Esophagus muscularis mucosa (tissue), 4 donors: Measurements from ENCODE around the gene SEC16A. TPM values are rescaled to one million over a fixed set of nuclear protein-coding genes. Genes with fewer than 3 reads are reported as not detected.
A peak's percentile ranks its signal among the peaks of the same experiment; 100 is the strongest.

Source experiments
- DNase-seq: peaks from one replicate; pipeline ENCODE4 v3.0.0-alpha.2; 2017; ENCODE audit errors: extremely low spot score
- H3K27ac ChIP-seq, 4 donors: fragments of 200-600 bp; sonication (generic); replicated peaks in 1 of 4; 1 replicate in 3 of 4; 2 replicates in 1 of 4; pipeline ENCODE4 v1.5.1; 2016 to 2019; ENCODE audit warnings: mild to moderate bottlenecking in 1 of 4
- H3K27me3 ChIP-seq, 4 donors: fragments of 200-600 bp; sonication (generic); one replicate each; pipeline versions ENCODE4 v1.5.1 to v1.6.0; 2016 to 2019
- H3K36me3 ChIP-seq, 4 donors: fragments of 200-600 bp; sonication (generic); one replicate each; pipeline ENCODE4 v1.5.1; 2016 to 2019
- H3K4me1 ChIP-seq, 4 donors: fragments of 200-600 bp; sonication (generic); one replicate each; pipeline ENCODE4 v1.5.1; 2016 to 2019
- H3K4me3 ChIP-seq, 4 donors: fragments of 200-600 bp; sonication (generic); 1 replicate in 2 of 4; 2 replicates in 2 of 4; pipeline ENCODE4 v1.5.1; 2016 to 2019; ENCODE audit warnings: mild to moderate bottlenecking in 4 of 4, moderate library complexity in 1 of 4
- H3K9me3 ChIP-seq, 4 donors: fragments of 200-600 bp; sonication (generic); 1 replicate in 3 of 4; 2 replicates in 1 of 4; pipeline ENCODE4 v1.5.1; 2016 to 2019
- CTCF ChIP-seq, 3 experiments: fragments of 200-600 bp in 2 of 3; fragments of 450-650 bp in 1 of 3; sonication (generic) in 2 of 3; IDR thresholded peaks; one replicate each; pipeline ENCODE4 v1.5.1; 2017 to 2019; ENCODE audit warnings: antibody characterized with exemption in 3 of 3, mild to moderate bottlenecking in 2 of 3, moderate library complexity in 1 of 3
- EP300 ChIP-seq: sonication (generic); formaldehyde crosslinking; IDR thresholded peaks from one replicate; pipeline ENCODE4 v1.6.1; 2017; ENCODE audit warnings: antibody characterized with exemption
- POLR2A ChIP-seq: fragments of 450-650 bp; IDR thresholded peaks from one replicate; pipeline ENCODE4 v1.6.1; 2017; ENCODE audit warnings: antibody characterized with exemption, moderate library complexity, mild to moderate bottlenecking, low read depth
- POLR2AphosphoS5 ChIP-seq, 2 donors: sonication (generic); formaldehyde crosslinking; IDR thresholded peaks; one replicate each; pipeline ENCODE4 v1.6.1; 2017; ENCODE audit warnings: antibody characterized with exemption in 2 of 2
- WGBS: methylation state at CpG from one replicate; pipeline ENCODE4 v1.1.5; 2018; 5-methylcytosine and 5-hydroxymethylcytosine counted together
- intact Hi-C: fragments of 100-400 bp; cut with DNase I; formaldehyde crosslinking; loops from one replicate; pipeline ENCODE4 v1.15.1; 2023
- total RNA-seq, 4 donors: library from RNA; depleted of rRNA; stranded (reverse); fragments of >200 nt; gene quantifications; one replicate each; pipeline versions ENCODE4 v1.1.0 to v1.2.1, GENCODE V29; 2016

SEC16A gene
- total RNA-seq, 4 donors from 2014 or later, result 43.2 to 62.3 (median 51.3) TPM

GRCh38 chr9:136522314-136523237, 39.7 kb upstream of the SEC16A start:
- H3K27me3 ChIP-seq, result no peaks in the 10 kb centered on the region
- no peak for DNase-seq
- intact Hi-C loops, result no loop called here
- TF ChIP-seq POLR2AphosphoS5 (IDR thresholded peaks at IDR 0.05) (no peak), POLR2A (no peak), CTCF (IDR thresholded peaks at IDR 0.05) (no peak), EP300 (no peak)
- no peaks in the 10 kb centered on the region for H3K9me3 ChIP-seq
- H3K36me3 ChIP-seq, result peaks cover 16 to 64% (median 61%) of the 10 kb centered on the region in 4 donors
- no peak overlapping the region for H3K4me3 ChIP-seq
- peaks cover 41 to 71% (median 62%) of the 10 kb centered on the region in 4 donors for H3K4me1 ChIP-seq
- WGBS, result 85% methylated on average over 49 of the region's 59 CpGs
- peak overlapping the region in 1 of 4 donors; percentile 4 for H3K27ac ChIP-seq

GRCh38 chr9:136521537-136521936, 38.7 kb upstream of the SEC16A start:
- peaks cover 31 to 65% (median 59%) of the 10 kb centered on the region in 4 donors for H3K4me1 ChIP-seq
- H3K36me3 ChIP-seq, result peaks cover 24 to 75% (median 72%) of the 10 kb centered on the region in 4 donors
- H3K4me3 ChIP-seq, result no peak overlapping the region
- peak overlapping the region in 2 of 4 donors; percentile 10 to 36 for H3K27ac ChIP-seq
- no peaks in the 10 kb centered on the region for H3K27me3 ChIP-seq
- H3K9me3 ChIP-seq, result no peaks in the 10 kb centered on the region
- DNase-seq, result no peak
- 54% methylated on average over 4 of the region's 10 CpGs for WGBS
- no peak for TF ChIP-seq CTCF (IDR thresholded peaks at IDR 0.05)
- TF ChIP-seq EP300, result no peak
- no peak for TF ChIP-seq POLR2A
- no peak for TF ChIP-seq POLR2AphosphoS5 (IDR thresholded peaks at IDR 0.05)
- intact Hi-C loops, result no loop called here

GRCh38 chr9:136520053-136520540, 37.3 kb upstream of the SEC16A start:
- Histone ChIP-seq H3K36me3 (peaks cover 32 to 89% (median 85%) of the 10 kb centered on the region in 4 donors), H3K27ac (no peak overlapping the region), H3K9me3 (no peaks in the 10 kb centered on the region), H3K4me1 (peaks cover 18 to 54% (median 50%) of the 10 kb centered on the region in 4 donors), H3K4me3 (no peak overlapping the region), H3K27me3 (no peaks in the 10 kb centered on the region)
- TF ChIP-seq POLR2A, result no peak
- TF ChIP-seq EP300, result no peak
- no peak for TF ChIP-seq CTCF (IDR thresholded peaks at IDR 0.05)
- TF ChIP-seq POLR2AphosphoS5 (IDR thresholded peaks at IDR 0.05), result no peak
- intact Hi-C loops, result no loop called here
- DNase-seq, result no peak
- WGBS, result 87% methylated on average over 19 of the region's 20 CpGs

- H3K36me3 ChIP-seq, result peaks cover 39 to 95% (median 91%) of the 10 kb centered on the region in 4 donors
- H3K4me3 ChIP-seq, result no peak overlapping the region
- no peak for DNase-seq
These were observed 36.6 kb upstream of the SEC16A start for GRCh38 chr9:136519263-136520052.

More at GRCh38 chr9:136519263-136520052, 36.6 kb upstream of the SEC16A start:
- no peaks in the 10 kb centered on the region for H3K9me3 ChIP-seq
- H3K4me1 ChIP-seq, result peaks cover 18 to 48% (median 44%) of the 10 kb centered on the region in 4 donors
- no peak overlapping the region for H3K27ac ChIP-seq
- H3K27me3 ChIP-seq, result no peaks in the 10 kb centered on the region
- intact Hi-C loops, result no loop called here
- WGBS, result 92% methylated on average over 24 of the region's 32 CpGs
- TF ChIP-seq EP300 (no peak), CTCF (IDR thresholded peaks at IDR 0.05) (no peak), POLR2A (no peak), POLR2AphosphoS5 (IDR thresholded peaks at IDR 0.05) (no peak)
